ENCODE measurements around the gene APOL1.

APOL1 gene

GRCh38 chr22:36286096-36286957 is 33.4 kb downstream of the APOL1 start:
- Histone ChIP-seq H3K27ac (ENCODE audit: low read length) (no peak overlapping the region), H3K79me2 (ENCODE audit: insufficient read depth, low read length) (no peaks in the 10 kb centered on the region), H3K4me1 (ENCODE audit: insufficient read depth, low read length) (no peaks in the 10 kb centered on the region), H3K4me2 (ENCODE audit: insufficient read depth, low read length) (no peak overlapping the region), H3K9me3 (ENCODE audit: insufficient read depth, low read length, severe bottlenecking) (no peaks in the 10 kb centered on the region), H3K9ac (ENCODE audit: low read depth, low read length) (no peak overlapping the region), H3K4me3 (ENCODE audit: low read depth in 1 of 2, low read length in 2 of 2) (no peak overlapping the region), H3K27me3 (ENCODE audit: insufficient read depth, low read length, poor library complexity) (no peaks in the 10 kb centered on the region), H3K36me3 (ENCODE audit: insufficient read depth, low read length) (peaks cover 82% of the 10 kb centered on the region), H2AFZ (ENCODE audit: low read depth, low read length) (no peak overlapping the region), H4K20me1 (ENCODE audit: insufficient read depth, low read length) (no peaks in the 10 kb centered on the region; the same call in 1 of the 2 replicates)
- DNase-seq (peak; percentile 76), ATAC-seq (ENCODE audit: insufficient read depth, low read depth) (peak; percentile 95)
- TF ChIP-seq, protein P1, sequence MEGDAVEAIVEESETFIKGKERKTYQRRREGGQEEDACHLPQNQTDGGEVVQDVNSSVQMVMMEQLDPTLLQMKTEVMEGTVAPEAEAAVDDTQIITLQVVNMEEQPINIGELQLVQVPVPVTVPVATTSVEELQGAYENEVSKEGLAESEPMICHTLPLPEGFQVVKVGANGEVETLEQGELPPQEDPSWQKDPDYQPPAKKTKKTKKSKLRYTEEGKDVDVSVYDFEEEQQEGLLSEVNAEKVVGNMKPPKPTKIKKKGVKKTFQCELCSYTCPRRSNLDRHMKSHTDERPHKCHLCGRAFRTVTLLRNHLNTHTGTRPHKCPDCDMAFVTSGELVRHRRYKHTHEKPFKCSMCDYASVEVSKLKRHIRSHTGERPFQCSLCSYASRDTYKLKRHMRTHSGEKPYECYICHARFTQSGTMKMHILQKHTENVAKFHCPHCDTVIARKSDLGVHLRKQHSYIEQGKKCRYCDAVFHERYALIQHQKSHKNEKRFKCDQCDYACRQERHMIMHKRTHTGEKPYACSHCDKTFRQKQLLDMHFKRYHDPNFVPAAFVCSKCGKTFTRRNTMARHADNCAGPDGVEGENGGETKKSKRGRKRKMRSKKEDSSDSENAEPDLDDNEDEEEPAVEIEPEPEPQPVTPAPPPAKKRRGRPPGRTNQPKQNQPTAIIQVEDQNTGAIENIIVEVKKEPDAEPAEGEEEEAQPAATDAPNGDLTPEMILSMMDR (IDR thresholded peaks at IDR 0.05; ENCODE audit: borderline replicate concordance, extremely low read depth, low read length, poor library complexity, severe bottlenecking) = peak; percentile 98
- no peak for TF ChIP-seq EZH2 (IDR thresholded peaks at IDR 0.05; ENCODE audit: borderline replicate concordance, low read depth, low read length, severe bottlenecking)

GRCh38 chr22:36287881-36288515 is 35.1 kb downstream of the APOL1 start:
- no peak overlapping the region for H3K27ac ChIP-seq (ENCODE audit: low read length)
- H3K36me3 ChIP-seq (ENCODE audit: insufficient read depth, low read length) = peaks cover 80% of the 10 kb centered on the region
- H3K27me3 ChIP-seq (ENCODE audit: insufficient read depth, low read length, poor library complexity) = no peaks in the 10 kb centered on the region
- no peaks in the 10 kb centered on the region for H3K79me2 ChIP-seq (ENCODE audit: insufficient read depth, low read length)
- H4K20me1 ChIP-seq (ENCODE audit: insufficient read depth, low read length) = no peaks in the 10 kb centered on the region
- no peak overlapping the region for H2AFZ ChIP-seq (ENCODE audit: low read depth, low read length)
- ATAC-seq (ENCODE audit: insufficient read depth, low read depth) (no peak), DNase-seq (no peak)
- H3K9ac ChIP-seq (ENCODE audit: low read depth, low read length) = no peak overlapping the region
- no peak overlapping the region for H3K4me2 ChIP-seq (ENCODE audit: insufficient read depth, low read length)
- no peaks in the 10 kb centered on the region for H3K4me1 ChIP-seq (ENCODE audit: insufficient read depth, low read length)
- no peak overlapping the region for H3K4me3 ChIP-seq (ENCODE audit: low read depth in 1 of 2, low read length in 2 of 2)
- TF ChIP-seq, protein P1 (IDR thresholded peaks at IDR 0.05; ENCODE audit: borderline replicate concordance, extremely low read depth, low read length, poor library complexity, severe bottlenecking) = no peak
- no peak for TF ChIP-seq EZH2 (IDR thresholded peaks at IDR 0.05; ENCODE audit: borderline replicate concordance, low read depth, low read length, severe bottlenecking)
- peaks cover 11% of the 10 kb centered on the region for H3K9me3 ChIP-seq (ENCODE audit: insufficient read depth, low read length, severe bottlenecking)

DNA sequence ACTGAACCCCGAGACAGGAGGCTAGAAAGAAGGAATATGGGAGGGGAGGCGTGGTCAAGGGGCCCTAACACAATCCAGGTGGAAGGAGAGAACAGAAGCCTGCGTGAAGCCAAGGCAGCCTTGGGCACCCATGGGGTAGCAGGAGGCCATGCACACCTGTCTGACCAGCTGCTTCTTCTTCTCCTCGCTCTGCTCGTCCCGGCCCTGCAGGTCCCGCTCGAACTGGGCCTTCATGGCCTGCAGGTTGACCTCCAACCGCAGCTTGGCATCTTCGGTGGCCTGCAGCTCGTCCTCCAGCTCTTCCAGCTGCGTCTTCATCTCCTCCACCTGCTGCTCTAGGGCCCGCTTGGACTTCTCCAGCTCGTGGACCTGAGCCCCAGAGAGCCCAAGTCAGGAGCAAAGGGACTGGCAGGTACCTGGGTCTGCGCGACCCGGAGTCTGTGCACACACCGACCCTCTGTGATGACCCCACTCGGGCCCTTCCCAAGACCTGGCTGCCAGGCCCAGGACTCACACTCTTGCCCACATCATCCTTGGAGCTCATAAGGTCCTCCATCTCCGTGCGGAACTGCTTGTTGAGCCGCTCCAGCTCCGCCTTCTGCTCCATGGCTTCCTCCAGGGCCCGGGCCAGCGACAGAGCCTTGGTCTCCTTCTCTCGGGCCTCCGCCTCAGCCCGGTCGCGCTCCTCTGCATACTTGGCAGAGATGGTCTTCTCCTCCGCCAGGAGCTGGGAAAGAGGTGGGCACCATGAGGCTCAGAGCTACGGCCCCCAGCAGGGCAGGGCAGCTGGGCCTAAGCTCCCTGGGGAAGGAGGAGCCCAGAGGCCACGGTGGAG is 35.9 kb downstream of the APOL1 start:
- Histone ChIP-seq H3K4me2 (ENCODE audit: insufficient read depth, low read length) (no peak overlapping the region), H3K4me1 (ENCODE audit: insufficient read depth, low read length) (no peaks in the 10 kb centered on the region), H3K27me3 (ENCODE audit: insufficient read depth, low read length, poor library complexity) (no peaks in the 10 kb centered on the region), H3K36me3 (ENCODE audit: insufficient read depth, low read length) (peaks cover 83% of the 10 kb centered on the region), H3K9ac (ENCODE audit: low read depth, low read length) (no peak overlapping the region), H3K79me2 (ENCODE audit: insufficient read depth, low read length) (no peaks in the 10 kb centered on the region), H3K27ac (ENCODE audit: low read length) (no peak overlapping the region), H4K20me1 (ENCODE audit: insufficient read depth, low read length) (no peaks in the 10 kb centered on the region), H3K4me3 (ENCODE audit: low read depth in 1 of 2, low read length in 2 of 2) (no peak overlapping the region), H3K9me3 (ENCODE audit: insufficient read depth, low read length, severe bottlenecking) (peaks cover 13% of the 10 kb centered on the region), H2AFZ (ENCODE audit: low read depth, low read length) (no peak overlapping the region)
- ATAC-seq (ENCODE audit: insufficient read depth, low read depth) = no peak
- no peak for DNase-seq
- TF ChIP-seq, protein P1 (IDR thresholded peaks at IDR 0.05; ENCODE audit: borderline replicate concordance, extremely low read depth, low read length, poor library complexity, severe bottlenecking) = no peak
- no peak for TF ChIP-seq EZH2 (IDR thresholded peaks at IDR 0.05; ENCODE audit: borderline replicate concordance, low read depth, low read length, severe bottlenecking)
